ENCODE data around the gene MAPKAP1.

MAPKAP1 gene

DNA sequence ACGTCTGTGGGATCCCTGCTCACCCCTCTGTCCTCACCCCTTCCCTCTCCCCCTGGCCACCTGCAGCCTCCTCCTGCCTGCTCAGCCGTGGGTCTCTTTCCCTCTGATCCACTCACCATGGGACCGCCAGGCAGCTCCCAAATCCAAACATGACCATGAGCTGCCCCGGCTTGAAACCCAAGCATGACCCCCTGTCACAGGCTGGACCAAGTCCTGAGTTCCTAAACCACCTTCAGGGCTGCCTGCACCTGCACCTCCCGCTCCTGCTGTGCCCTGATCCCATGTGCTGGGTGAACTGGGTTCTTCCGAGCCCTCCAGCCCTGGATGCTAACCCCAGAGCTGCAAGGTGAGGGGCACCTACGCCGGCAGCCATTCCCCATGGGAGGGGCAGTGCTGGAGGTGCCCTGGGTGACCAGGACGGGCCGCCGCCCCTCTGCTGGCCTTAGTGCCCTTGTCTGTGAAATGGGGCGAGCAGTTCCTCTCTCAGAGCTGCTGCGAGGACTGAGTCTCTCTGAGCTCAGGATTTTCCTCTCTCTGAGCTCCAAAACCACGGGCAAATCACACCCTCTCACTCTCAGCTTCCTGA is 295.7 kb downstream of the MAPKAP1 start:
- Histone ChIP-seq H2AFZ (no peak overlapping the region), H3K9ac (no peak overlapping the region), H3K4me1 (no peaks in the 10 kb centered on the region), H3K4me3 (ENCODE audit: low read depth, low read length) (no peak overlapping the region), H3K4me2 (ENCODE audit: low read length) (no peak overlapping the region), H3K79me2 (no peaks in the 10 kb centered on the region), H3K9me3 (ENCODE audit: control insufficient read depth, low read length) (no peaks in the 10 kb centered on the region), H3K27me3 (ENCODE audit: control insufficient read depth, insufficient read depth, low read length) (no peaks in the 10 kb centered on the region), H3K36me3 (ENCODE audit: control insufficient read depth, insufficient read depth, low read length) (no peaks in the 10 kb centered on the region), H3K27ac (no peak overlapping the region)
- TF ChIP-seq, protein P1, sequence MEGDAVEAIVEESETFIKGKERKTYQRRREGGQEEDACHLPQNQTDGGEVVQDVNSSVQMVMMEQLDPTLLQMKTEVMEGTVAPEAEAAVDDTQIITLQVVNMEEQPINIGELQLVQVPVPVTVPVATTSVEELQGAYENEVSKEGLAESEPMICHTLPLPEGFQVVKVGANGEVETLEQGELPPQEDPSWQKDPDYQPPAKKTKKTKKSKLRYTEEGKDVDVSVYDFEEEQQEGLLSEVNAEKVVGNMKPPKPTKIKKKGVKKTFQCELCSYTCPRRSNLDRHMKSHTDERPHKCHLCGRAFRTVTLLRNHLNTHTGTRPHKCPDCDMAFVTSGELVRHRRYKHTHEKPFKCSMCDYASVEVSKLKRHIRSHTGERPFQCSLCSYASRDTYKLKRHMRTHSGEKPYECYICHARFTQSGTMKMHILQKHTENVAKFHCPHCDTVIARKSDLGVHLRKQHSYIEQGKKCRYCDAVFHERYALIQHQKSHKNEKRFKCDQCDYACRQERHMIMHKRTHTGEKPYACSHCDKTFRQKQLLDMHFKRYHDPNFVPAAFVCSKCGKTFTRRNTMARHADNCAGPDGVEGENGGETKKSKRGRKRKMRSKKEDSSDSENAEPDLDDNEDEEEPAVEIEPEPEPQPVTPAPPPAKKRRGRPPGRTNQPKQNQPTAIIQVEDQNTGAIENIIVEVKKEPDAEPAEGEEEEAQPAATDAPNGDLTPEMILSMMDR (IDR thresholded peaks at IDR 0.05), result no peak

DNA sequence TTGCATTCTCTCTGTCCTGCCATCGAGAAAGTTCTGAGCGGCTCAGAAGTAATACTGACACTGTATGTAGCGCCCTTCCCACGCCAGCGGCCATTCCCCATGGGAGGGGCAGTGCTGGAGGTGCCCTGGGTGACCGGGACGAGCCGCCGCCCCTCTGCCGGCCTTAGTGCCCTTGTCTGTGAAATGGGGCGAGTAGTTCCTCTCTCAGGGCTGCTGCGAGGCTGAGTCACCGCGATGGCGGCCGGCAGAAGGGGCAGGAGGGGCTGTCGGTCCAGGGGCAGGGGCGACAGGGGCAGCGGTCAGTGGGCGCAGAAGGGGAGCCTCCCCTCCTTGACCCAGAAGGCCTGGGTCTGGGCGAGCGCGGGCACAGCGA is 296.5 kb downstream of the MAPKAP1 start:
- H3K4me1 ChIP-seq, result no peaks in the 10 kb centered on the region
- no peaks in the 10 kb centered on the region for H3K27me3 ChIP-seq (ENCODE audit: control insufficient read depth, insufficient read depth, low read length)
- TF ChIP-seq, protein P1 (IDR thresholded peaks at IDR 0.05), result no peak
- no peaks in the 10 kb centered on the region for H3K9me3 ChIP-seq (ENCODE audit: control insufficient read depth, low read length)
- no peak overlapping the region for H3K4me2 ChIP-seq (ENCODE audit: low read length)
- H3K36me3 ChIP-seq (ENCODE audit: control insufficient read depth, insufficient read depth, low read length), result no peaks in the 10 kb centered on the region
- no peak overlapping the region for H2AFZ ChIP-seq
- H3K79me2 ChIP-seq, result no peaks in the 10 kb centered on the region
- no peak overlapping the region for H3K9ac ChIP-seq
- H3K4me3 ChIP-seq (ENCODE audit: low read depth, low read length), result no peak overlapping the region
- H3K27ac ChIP-seq, result no peak overlapping the region

DNA sequence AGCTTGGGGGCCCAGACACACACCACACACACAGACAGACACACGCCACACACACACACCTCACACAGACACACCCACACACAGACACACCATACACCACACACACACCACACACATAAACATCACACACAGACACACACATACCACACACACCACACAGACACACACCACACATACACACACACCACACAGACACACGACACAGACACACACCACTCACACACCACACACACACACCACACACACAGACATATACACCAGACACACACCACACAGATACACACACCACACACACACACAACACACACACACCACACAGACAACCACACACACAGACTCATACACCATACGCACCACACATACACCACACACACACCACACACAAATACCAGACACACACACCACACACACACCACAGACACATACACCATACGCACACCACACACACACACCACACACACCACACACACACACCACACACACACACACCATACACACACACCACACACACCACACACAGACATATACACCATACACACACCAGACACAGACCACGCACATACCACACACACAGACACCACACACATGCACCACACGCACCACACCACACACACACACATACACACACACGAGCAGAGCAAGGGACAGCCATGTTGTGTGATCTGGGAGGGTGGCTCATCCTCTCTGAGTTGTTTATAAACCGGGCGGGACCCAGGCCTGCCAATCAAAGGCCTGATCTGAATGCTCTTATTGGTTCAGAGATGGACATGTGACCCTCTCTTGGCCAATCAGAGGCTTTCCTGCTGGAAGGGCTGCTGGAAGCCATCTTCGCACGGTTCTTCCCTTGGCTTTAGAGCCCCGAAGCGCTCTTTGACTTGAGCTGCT is 297.1 kb downstream of the MAPKAP1 start:
- H3K27ac ChIP-seq, result no peak overlapping the region
- H3K4me3 ChIP-seq (ENCODE audit: low read depth, low read length), result no peak overlapping the region
- H2AFZ ChIP-seq, result no peak overlapping the region
- H3K36me3 ChIP-seq (ENCODE audit: control insufficient read depth, insufficient read depth, low read length), result no peaks in the 10 kb centered on the region
- H3K4me2 ChIP-seq (ENCODE audit: low read length), result no peak overlapping the region
- no peaks in the 10 kb centered on the region for H3K27me3 ChIP-seq (ENCODE audit: control insufficient read depth, insufficient read depth, low read length)
- no peaks in the 10 kb centered on the region for H3K79me2 ChIP-seq
- H3K9ac ChIP-seq, result no peak overlapping the region
- TF ChIP-seq, protein P1 (IDR thresholded peaks at IDR 0.05), result no peak
- no peaks in the 10 kb centered on the region for H3K9me3 ChIP-seq (ENCODE audit: control insufficient read depth, low read length)
- no peaks in the 10 kb centered on the region for H3K4me1 ChIP-seq

DNA sequence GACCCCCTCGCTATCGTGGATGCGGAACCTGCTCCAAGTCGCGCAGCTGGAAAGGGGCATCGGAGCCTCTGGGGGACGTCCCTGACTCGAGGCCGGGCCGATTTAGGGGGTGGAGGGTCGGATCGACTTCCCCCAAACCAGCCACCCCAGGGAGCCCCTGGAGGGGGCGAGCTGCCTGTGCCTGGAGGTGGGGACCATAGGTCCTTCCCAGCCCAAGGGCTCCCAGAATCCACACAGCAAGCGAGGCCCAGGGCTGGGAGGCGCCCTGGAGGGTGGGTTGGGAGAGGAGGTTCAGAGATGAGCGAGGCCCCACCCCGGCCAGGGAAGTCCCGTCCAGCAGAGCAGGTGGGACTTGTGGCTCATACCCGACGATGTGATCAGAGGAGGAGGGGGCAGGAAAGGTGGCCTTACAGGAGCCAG is 297.8 kb downstream of the MAPKAP1 start:
- TF ChIP-seq, protein P1 (IDR thresholded peaks at IDR 0.05), result no peak
- Histone ChIP-seq H3K27me3 (ENCODE audit: control insufficient read depth, insufficient read depth, low read length) (no peaks in the 10 kb centered on the region), H3K4me2 (ENCODE audit: low read length) (no peak overlapping the region), H2AFZ (no peak overlapping the region), H3K27ac (no peak overlapping the region), H3K4me3 (ENCODE audit: low read depth, low read length) (no peak overlapping the region), H3K4me1 (no peaks in the 10 kb centered on the region), H3K36me3 (ENCODE audit: control insufficient read depth, insufficient read depth, low read length) (no peaks in the 10 kb centered on the region), H3K9me3 (ENCODE audit: control insufficient read depth, low read length) (no peaks in the 10 kb centered on the region), H3K9ac (no peak overlapping the region), H3K79me2 (no peaks in the 10 kb centered on the region)

Measured in parathyroid adenoma (tissue), 2 donors.